C4-2B (cell line): ENCODE data around the gene MCU.

ENCODE experiments used
- CTCF ChIP-seq: fragments of 450-650 bp; conservative IDR thresholded peaks from 2 replicates; pipeline ENCODE4 v1.5.1; 2017; ENCODE audit warnings: mild to moderate bottlenecking
- ZFX ChIP-seq: fragments of 450-650 bp; IDR thresholded peaks from 2 replicates; pipeline ENCODE4 v1.6.1; 2017

GRCh38 chr10:72645263-72645858 lies 46.6 kb upstream of the MCU start:
- TF ChIP-seq CTCF: no peak
- no peak for TF ChIP-seq ZFX
